SK-N-SH (cell line): ENCODE data around the gene ITGAL.
"Not testable (repeated sequence)": the region's sequence is repeated elsewhere in the genome, so short reads cannot be mapped to it uniquely, and the experiment has no call there.

Experiments
- CTCF ChIP-seq: fragments of 200-600 bp; sonication (generic); IDR thresholded peaks from 2 replicates; pipeline ENCODE4 v1.6.1; 2017; ENCODE audit warnings: antibody characterized with exemption, mild to moderate bottlenecking, moderate library complexity
- EP300 ChIP-seq, 2 experiments: IDR thresholded peaks; 2 replicates each; pipeline versions ENCODE4 v1.4.0 to v1.6.1; 2012; ENCODE audit warnings: borderline replicate concordance in 1 of 2, low read depth in 1 of 2, low read length in 1 of 2

- not testable (repeated sequence) for TF ChIP-seq CTCF; EP300 (IDR thresholded peaks at IDR 0.05; ENCODE audit: borderline replicate concordance in 1 of 2, low read depth in 1 of 2, low read length in 1 of 2)
These were observed 68.4 kb downstream of the ITGAL start for GRCh38 chr16:30540916-30541464.
